H1 (cell line): Measurements from ENCODE around the gene IL21R. TPM values are rescaled to one million over a fixed set of nuclear protein-coding genes. Genes with fewer than 3 reads are reported as not detected.

Experiments
- CHD2 ChIP-seq: IDR thresholded peaks from 2 replicates; pipeline ENCODE4 v1.6.1; 2012; ENCODE audit warnings: low read length, improper control_type of control experiment
- JUND ChIP-seq: IDR thresholded peaks from 2 replicates; pipeline ENCODE4 v1.6.1; 2011; ENCODE audit warnings: mild to moderate bottlenecking, improper control_type of control experiment, low read length
- KDM1A ChIP-seq: fragments of 200-600, 300-600 bp; sonication (generic); IDR thresholded peaks from 2 replicates; pipeline ENCODE4 v1.7.1; 2016; ENCODE audit warnings: mild to moderate bottlenecking, low read length, borderline replicate concordance
- SIRT6 ChIP-seq: IDR thresholded peaks from one replicate; pipeline ENCODE4 v1.7.1; 2012; ENCODE audit warnings: low read length, inconsistent platforms
- polyA plus RNA-seq, 7 experiments: library from polyadenylated mRNA; depleted of rRNA in 3 of 7; stranded (reverse) in 5 of 7; unstranded in 2 of 7; fragments of >200 nt in 5 of 7; fragments of 200-250 nt in 2 of 7; gene quantifications; 1 replicate in 5 of 7; 2 replicates in 1 of 7; 4 replicates in 1 of 7; pipeline versions ENCODE4 v1.2.1 to v1.2.3, GENCODE V29; 2011 to 2013; ENCODE audit warnings: missing spikeins in 2 of 7, mixed read lengths in 2 of 7
- total RNA-seq: library from RNA; stranded (reverse); fragmentation: NEBNext Ultra II Directional; extraction: Animal tissue kit (Norgen Biotek cat#: 25700); gene quantifications from 2 replicates; pipeline ENCODE4 v1.2.1, GENCODE V29; 2021
- TF ChIP-seq, protein P1 (sequence below): IDR thresholded peaks from 2 replicates; pipeline ENCODE4 v1.6.1; 2012; ENCODE audit warnings: low read length, inconsistent platforms
- TF ChIP-seq, protein P2 (sequence below): fragments of 300-600 bp; sonication (generic); IDR thresholded peaks from 2 replicates; pipeline ENCODE4 v1.7.1; 2012; ENCODE audit warnings: low read length, moderate library complexity, mild to moderate bottlenecking, inconsistent platforms; ENCODE audit not compliant: insufficient replicate concordance

The IL21R gene
- total and polyA plus RNA-seq, 2 of the 8 experiments (the other 6 are each of a cell fraction or from before 2014, with no cell fraction given), result 0.34 to 0.70 TPM

DNA sequence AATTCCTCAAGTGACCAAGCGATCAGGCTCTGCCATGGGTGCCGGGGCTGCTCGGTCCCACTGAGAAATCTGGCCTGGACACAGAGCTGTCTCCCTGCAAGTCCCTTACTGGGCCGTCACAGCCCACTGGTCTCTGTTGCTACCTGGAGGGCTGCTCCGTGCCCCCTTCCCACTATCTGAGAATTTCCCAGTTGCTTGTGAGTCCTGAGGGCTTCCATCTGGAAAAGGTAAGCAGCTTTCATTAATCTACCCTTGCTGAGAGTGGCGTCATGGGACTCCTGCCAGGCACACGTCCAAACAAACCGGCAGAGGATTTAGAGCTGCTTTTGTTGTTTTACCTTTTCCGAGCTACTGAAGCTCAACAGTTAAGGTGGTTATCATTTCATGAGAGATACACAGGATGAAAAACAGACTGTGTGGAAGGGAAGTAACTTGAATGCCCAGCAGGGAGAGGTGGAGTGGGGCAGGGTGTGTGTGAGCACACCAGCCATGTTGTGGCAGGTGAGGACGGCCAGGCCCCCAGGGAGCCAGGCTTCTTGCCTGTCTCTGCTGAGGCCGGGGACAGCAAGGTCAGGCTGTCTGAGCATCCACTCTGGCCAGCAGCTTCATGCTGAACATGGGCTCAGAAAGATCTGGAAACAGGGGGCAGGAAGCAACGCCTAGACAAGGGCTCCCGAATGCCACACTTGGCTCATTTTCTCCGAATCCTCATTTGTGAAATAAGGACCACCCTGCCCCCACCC, 97.1 kb downstream of the IL21R start (continued):
- TF ChIP-seq, protein P1, sequence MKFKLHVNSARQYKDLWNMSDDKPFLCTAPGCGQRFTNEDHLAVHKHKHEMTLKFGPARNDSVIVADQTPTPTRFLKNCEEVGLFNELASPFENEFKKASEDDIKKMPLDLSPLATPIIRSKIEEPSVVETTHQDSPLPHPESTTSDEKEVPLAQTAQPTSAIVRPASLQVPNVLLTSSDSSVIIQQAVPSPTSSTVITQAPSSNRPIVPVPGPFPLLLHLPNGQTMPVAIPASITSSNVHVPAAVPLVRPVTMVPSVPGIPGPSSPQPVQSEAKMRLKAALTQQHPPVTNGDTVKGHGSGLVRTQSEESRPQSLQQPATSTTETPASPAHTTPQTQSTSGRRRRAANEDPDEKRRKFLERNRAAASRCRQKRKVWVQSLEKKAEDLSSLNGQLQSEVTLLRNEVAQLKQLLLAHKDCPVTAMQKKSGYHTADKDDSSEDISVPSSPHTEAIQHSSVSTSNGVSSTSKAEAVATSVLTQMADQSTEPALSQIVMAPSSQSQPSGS, result no peak
- TF ChIP-seq JUND (no peak), CHD2 (no peak), KDM1A (no peak), SIRT6 (no peak)
- TF ChIP-seq, protein P2, sequence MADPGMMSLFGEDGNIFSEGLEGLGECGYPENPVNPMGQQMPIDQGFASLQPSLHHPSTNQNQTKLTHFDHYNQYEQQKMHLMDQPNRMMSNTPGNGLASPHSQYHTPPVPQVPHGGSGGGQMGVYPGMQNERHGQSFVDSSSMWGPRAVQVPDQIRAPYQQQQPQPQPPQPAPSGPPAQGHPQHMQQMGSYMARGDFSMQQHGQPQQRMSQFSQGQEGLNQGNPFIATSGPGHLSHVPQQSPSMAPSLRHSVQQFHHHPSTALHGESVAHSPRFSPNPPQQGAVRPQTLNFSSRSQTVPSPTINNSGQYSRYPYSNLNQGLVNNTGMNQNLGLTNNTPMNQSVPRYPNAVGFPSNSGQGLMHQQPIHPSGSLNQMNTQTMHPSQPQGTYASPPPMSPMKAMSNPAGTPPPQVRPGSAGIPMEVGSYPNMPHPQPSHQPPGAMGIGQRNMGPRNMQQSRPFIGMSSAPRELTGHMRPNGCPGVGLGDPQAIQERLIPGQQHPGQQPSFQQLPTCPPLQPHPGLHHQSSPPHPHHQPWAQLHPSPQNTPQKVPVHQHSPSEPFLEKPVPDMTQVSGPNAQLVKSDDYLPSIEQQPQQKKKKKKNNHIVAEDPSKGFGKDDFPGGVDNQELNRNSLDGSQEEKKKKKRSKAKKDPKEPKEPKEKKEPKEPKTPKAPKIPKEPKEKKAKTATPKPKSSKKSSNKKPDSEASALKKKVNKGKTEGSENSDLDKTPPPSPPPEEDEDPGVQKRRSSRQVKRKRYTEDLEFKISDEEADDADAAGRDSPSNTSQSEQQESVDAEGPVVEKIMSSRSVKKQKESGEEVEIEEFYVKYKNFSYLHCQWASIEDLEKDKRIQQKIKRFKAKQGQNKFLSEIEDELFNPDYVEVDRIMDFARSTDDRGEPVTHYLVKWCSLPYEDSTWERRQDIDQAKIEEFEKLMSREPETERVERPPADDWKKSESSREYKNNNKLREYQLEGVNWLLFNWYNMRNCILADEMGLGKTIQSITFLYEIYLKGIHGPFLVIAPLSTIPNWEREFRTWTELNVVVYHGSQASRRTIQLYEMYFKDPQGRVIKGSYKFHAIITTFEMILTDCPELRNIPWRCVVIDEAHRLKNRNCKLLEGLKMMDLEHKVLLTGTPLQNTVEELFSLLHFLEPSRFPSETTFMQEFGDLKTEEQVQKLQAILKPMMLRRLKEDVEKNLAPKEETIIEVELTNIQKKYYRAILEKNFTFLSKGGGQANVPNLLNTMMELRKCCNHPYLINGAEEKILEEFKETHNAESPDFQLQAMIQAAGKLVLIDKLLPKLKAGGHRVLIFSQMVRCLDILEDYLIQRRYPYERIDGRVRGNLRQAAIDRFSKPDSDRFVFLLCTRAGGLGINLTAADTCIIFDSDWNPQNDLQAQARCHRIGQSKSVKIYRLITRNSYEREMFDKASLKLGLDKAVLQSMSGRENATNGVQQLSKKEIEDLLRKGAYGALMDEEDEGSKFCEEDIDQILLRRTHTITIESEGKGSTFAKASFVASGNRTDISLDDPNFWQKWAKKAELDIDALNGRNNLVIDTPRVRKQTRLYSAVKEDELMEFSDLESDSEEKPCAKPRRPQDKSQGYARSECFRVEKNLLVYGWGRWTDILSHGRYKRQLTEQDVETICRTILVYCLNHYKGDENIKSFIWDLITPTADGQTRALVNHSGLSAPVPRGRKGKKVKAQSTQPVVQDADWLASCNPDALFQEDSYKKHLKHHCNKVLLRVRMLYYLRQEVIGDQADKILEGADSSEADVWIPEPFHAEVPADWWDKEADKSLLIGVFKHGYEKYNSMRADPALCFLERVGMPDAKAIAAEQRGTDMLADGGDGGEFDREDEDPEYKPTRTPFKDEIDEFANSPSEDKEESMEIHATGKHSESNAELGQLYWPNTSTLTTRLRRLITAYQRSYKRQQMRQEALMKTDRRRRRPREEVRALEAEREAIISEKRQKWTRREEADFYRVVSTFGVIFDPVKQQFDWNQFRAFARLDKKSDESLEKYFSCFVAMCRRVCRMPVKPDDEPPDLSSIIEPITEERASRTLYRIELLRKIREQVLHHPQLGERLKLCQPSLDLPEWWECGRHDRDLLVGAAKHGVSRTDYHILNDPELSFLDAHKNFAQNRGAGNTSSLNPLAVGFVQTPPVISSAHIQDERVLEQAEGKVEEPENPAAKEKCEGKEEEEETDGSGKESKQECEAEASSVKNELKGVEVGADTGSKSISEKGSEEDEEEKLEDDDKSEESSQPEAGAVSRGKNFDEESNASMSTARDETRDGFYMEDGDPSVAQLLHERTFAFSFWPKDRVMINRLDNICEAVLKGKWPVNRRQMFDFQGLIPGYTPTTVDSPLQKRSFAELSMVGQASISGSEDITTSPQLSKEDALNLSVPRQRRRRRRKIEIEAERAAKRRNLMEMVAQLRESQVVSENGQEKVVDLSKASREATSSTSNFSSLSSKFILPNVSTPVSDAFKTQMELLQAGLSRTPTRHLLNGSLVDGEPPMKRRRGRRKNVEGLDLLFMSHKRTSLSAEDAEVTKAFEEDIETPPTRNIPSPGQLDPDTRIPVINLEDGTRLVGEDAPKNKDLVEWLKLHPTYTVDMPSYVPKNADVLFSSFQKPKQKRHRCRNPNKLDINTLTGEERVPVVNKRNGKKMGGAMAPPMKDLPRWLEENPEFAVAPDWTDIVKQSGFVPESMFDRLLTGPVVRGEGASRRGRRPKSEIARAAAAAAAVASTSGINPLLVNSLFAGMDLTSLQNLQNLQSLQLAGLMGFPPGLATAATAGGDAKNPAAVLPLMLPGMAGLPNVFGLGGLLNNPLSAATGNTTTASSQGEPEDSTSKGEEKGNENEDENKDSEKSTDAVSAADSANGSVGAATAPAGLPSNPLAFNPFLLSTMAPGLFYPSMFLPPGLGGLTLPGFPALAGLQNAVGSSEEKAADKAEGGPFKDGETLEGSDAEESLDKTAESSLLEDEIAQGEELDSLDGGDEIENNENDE, result no peak
- TF ChIP-seq, all 59 proteins: peak for 0
